ENCODE results near the gene SAMMSON.

DNA sequence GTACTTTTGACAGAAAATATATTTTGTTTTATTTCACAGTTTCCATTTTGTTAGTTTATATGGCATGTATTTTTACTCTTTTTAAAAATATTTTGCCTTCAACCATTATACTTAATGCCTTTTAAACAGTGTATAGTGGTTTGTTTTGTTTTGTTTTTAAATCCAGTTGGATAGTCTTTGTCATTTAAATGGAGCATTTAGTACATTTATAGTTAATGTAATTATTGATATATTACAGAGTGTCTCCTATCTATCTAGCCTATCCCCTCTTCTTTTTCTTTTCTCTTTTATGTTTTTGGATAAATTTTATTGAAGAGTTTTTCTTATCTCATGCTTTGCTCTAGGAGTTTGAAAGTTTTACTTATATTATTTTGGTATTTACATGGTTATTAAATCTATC, 3.6 kb downstream of the SAMMSON start:
- TF ChIP-seq RXRA (IDR thresholded peaks at IDR 0.05) (no peak), CTCF (IDR thresholded peaks at IDR 0.05; ENCODE audit: low read depth, low read length, missing input control) (no peak), REST (IDR thresholded peaks at IDR 0.05) (no peak), MAX (IDR thresholded peaks at IDR 0.05) (no peak), HNF4A (conservative IDR thresholded peaks at IDR 0.05) (no peak)
- TF ChIP-seq, protein P1, sequence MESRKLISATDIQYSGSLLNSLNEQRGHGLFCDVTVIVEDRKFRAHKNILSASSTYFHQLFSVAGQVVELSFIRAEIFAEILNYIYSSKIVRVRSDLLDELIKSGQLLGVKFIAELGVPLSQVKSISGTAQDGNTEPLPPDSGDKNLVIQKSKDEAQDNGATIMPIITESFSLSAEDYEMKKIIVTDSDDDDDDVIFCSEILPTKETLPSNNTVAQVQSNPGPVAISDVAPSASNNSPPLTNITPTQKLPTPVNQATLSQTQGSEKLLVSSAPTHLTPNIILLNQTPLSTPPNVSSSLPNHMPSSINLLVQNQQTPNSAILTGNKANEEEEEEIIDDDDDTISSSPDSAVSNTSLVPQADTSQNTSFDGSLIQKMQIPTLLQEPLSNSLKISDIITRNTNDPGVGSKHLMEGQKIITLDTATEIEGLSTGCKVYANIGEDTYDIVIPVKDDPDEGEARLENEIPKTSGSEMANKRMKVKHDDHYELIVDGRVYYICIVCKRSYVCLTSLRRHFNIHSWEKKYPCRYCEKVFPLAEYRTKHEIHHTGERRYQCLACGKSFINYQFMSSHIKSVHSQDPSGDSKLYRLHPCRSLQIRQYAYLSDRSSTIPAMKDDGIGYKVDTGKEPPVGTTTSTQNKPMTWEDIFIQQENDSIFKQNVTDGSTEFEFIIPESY (IDR thresholded peaks at IDR 0.05) = no peak

All from liver (tissue), 3 donors.